Measurements from ENCODE around the gene MAPK14. TPM values are rescaled to one million over a fixed set of nuclear protein-coding genes. Genes with fewer than 3 reads are reported as not detected.

MAPK14 gene
- total and polyA plus RNA-seq, 2 donors (not counting 3 experiments of a cell fraction or from before 2014, with no cell fraction given) = 33.3 to 54.1 TPM

DNA sequence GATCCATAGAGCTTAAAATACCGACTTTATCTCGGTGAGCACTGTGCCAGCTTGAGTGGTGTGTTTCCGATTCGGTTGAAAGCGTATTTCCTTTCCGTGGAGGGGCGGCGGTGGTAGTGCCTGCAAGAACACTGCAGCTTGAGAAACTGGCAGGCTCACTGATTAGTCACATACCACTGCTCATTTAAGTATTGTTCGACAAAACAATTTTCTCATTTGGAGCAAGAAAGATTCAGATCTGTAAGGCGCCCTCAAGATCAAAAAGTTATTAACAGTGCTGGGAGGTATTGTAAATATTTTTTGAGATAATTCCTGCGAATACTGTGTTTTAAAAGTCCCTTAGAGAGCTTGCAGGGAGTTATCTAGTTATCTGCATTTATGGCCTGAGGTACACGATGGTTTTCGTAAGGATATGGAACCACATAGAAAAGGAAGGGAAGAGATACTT is 1.3 kb downstream of the MAPK14 start:
- Histone ChIP-seq H4K20me1 (replicated peaks; ENCODE audit: control insufficient read depth, extremely low read depth, insufficient read depth, low read length) (peaks cover 4% of the 10 kb centered on the region), H3K27ac (ENCODE audit: insufficient read depth, low read depth, low read length) (peak overlapping the region; percentile 61), H3K9me1 (replicated peaks; ENCODE audit: control insufficient read depth, extremely low read depth, insufficient read depth, low read length) (no peaks in the 10 kb centered on the region), H3K4me1 (ENCODE audit: control insufficient read depth, extremely low read depth, insufficient read depth, low read length) (peaks cover 21% of the 10 kb centered on the region), H3K27me3 (ENCODE audit: control insufficient read depth in 2 of 2, insufficient read depth in 2 of 2, low read length in 2 of 2) (no peaks in the 10 kb centered on the region), H3K9me3 (replicated peaks; ENCODE audit: control insufficient read depth, insufficient read depth, low read length) (no peaks in the 10 kb centered on the region), H3K36me3 (ENCODE audit: control insufficient read depth in 2 of 2, extremely low read depth in 1 of 2, insufficient read depth in 2 of 2, low read length in 2 of 2) (no peaks in the 10 kb centered on the region), H3K4me3 (replicated peaks in 1 of 3; ENCODE audit: insufficient read depth in 1 of 3, low read depth in 1 of 3, low read length in 3 of 3) (peak overlapping the region; percentile 71 to 96 (median 96)), H3K79me2 (ENCODE audit: control insufficient read depth, insufficient read depth, low read length) (peaks cover 60% of the 10 kb centered on the region), H3K4me2 (ENCODE audit: insufficient read depth, low read length) (peak overlapping the region; percentile 94), H3K9ac (replicated peaks; ENCODE audit: extremely low read depth, insufficient read depth, low read length) (peak overlapping the region; percentile 81), H2AFZ (ENCODE audit: low read depth, low read length) (no peak overlapping the region)
- dilution Hi-C loops (cut with MboI; ENCODE audit: extremely low pct_ligation_motif_present, low sequenced_read_pairs) (no loop called here), intact Hi-C loops (cut with micrococcal nuclease) (no loop called here)
- DNase-seq (ENCODE audit: low read depth, low spot score) = peak; percentile 94
- TF ChIP-seq FOS (IDR thresholded peaks at IDR 0.05; ENCODE audit: borderline replicate concordance, insufficient read depth, low read length) = peak; percentile 50
- TF ChIP-seq MYC (IDR thresholded peaks at IDR 0.05; ENCODE audit: low read depth, low read length) = peak; percentile 18
- peak; percentile 36 for TF ChIP-seq POLR2A (IDR thresholded peaks at IDR 0.05; ENCODE audit: low read depth, low read length)
- TF ChIP-seq EZH2 (IDR thresholded peaks at IDR 0.05; ENCODE audit: borderline replicate concordance, low read depth, low read length, severe bottlenecking) = no peak
- peak; percentile 61 for TF ChIP-seq POLR2AphosphoS5 (IDR thresholded peaks at IDR 0.05; ENCODE audit: insufficient read depth, low read depth, low read length)
- TF ChIP-seq CTCF (IDR thresholded peaks at IDR 0.05; ENCODE audit: extremely low read depth in 1 of 2, insufficient read depth in 1 of 2, low read depth in 1 of 2, low read length in 2 of 2) = no peak
- peak; percentile 77 for TF ChIP-seq GATA2 (IDR thresholded peaks at IDR 0.05; ENCODE audit: insufficient read depth, insufficient read length, low read depth, low read length)
- TF ChIP-seq JUN (IDR thresholded peaks at IDR 0.05; ENCODE audit: borderline replicate concordance, insufficient read depth, insufficient read length, low read depth) = peak; percentile 17
- TF ChIP-seq MAX (IDR thresholded peaks at IDR 0.05; ENCODE audit: insufficient read depth, insufficient read length) = no peak
- FAIRE-seq = peak; percentile 95
- TSS peak; percentile 45 for BruUV-seq (replicated peaks)
- CTCF ChIA-PET = interaction anchor here (0.8 to 5.6 kb wide), 17 partner anchors 9 to 322 kb away, joined by 3 to 155 read pairs (median 4); no protein-coding TSS in a partner anchor
- POLR2A ChIA-PET = interaction anchor here (0.7 to 1.2 kb wide), 5 partner anchors 14 to 991 kb away, joined by 3 to 10 read pairs (median 5); no protein-coding TSS in a partner anchor
